T-helper 1 cell treated with Interleukin-12 subunit alpha and Interleukin-12 subunit beta and Interleukin-4 antibody, amounts not matched to agents 30 ng/mL and 1 ng/mL, for 36 hours (primary cell): ENCODE results near the gene MYMX. TPM values are rescaled to one million over a fixed set of nuclear protein-coding genes. Genes with fewer than 3 reads are reported as not detected.

Source experiments
- intact Hi-C: fragments of 100-400 bp; cut with micrococcal nuclease; formaldehyde crosslinking; loops from one replicate; pipeline ENCODE4 v1.15.1; 2024
- total RNA-seq: library from RNA; stranded (reverse); gene quantifications from 2 replicates; pipeline ENCODE4 v1.2.3, GENCODE V29; 2022

MYMX gene
- total RNA-seq, 1 donor from 2014 or later: not detected

GRCh38 chr6:44260011-44260410 is 43.3 kb downstream of the MYMX start:
- intact Hi-C loops: loop anchor here (10.0 kb wide), 1 partner anchor 1755 kb away; the partner anchor contains the start of gene CLIC5

DNA sequence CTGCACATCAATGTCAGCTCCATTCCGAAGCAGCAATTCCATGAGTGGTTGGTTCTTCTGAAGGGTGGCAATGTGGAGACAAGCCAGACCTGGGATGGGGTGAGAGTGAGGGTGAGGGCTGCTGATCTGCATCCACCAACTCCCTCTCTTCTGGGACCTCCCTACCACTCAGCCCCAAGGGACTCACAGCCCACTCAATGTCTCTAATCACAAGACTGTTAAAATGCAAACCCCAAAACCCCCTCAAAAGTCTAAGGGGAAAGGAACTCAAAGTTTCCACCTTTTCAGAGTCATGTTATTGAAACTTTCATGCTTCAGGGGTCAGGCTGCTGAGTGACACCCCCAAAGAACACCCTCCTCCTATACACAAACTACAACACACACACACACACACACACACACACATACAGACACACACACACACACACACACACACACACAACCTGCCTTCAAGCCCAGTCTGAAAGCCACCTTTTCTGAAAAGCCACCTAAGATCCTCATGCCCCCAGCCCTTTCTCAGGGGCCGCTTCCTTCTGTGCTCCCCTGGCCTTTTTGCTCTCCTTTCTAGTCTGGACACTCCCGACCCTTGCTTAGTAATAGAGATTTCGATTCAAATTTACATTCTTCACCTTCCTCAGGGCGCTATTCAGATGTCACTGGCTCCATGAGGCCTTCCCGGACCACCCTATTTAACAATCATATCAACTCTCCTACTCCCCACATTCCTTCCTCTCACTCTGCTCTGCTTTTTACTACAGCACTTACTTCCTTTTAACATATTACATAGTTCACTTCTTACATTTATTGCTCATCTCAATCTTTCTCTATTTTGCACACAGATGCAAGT is 43.9 kb downstream of the MYMX start:
- intact Hi-C loops: loop anchor here (10.0 kb wide), 1 partner anchor 1754 kb away; the partner anchor contains the start of gene CLIC5

DNA sequence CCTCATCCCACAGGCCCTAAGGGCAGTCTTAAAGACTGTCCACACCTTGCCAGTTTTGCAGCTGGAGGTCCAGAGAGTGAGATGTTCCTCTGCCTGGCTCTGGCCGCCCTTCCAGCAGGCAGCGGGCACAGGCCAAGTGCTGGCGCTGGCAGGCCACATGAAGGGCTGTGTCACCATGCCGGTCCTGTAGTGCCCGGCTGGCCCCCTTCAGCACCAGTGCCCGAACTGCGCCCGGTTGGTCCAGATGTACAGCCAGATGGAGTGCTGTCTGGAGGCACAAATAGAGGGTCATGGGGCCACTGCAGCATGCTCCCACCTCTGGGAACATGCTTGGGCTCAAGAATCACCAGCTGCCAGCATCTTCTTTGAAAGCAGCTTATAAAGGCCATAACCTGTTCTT is 44.9 kb downstream of the MYMX start:
- intact Hi-C loops: loop anchor here (10.0 kb wide), 1 partner anchor 1753 kb away; the partner anchor contains the start of gene CLIC5

- intact Hi-C loops: loop anchor here (10.0 kb wide), 1 partner anchor 1752 kb away; the partner anchor contains the start of gene CLIC5
Measured at GRCh38 chr6:44262467-44263353, 46.0 kb downstream of the MYMX start.

DNA sequence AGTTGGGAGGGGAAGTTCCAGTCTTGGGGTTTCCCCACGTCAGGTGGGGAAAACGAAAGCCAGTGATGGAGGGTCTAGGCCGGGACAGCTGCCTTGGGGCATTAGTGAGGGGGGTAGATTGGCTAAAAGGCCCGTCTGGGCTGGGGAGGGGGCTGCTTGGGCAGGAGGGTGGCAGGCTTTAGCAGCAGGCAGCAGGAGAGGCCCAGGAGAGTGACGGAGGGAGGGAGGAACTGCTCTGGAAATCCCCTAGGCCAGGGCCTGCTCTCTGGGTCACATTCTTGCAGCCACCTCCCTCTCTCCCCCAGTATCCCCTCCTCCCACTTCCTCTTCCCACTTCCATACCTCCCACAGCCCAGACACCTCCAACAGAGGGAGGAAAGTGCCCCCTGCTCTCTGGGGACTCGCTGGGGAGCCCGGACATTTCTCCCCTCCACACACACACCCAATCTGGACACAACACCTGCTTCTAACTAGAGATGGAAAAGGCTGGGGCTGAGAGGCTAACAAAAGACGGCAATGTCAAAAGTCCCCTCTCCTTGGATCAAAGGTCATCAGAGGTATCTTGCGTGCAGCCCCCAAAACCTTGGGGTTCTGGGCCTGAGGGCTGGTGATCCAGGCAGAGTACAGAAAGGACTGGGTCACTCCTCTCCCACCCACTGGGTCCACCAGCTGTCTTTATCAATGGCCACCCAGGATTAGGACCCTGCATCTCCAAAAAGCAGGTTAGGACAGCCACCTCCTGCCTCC is 46.8 kb downstream of the MYMX start:
- intact Hi-C loops: loop anchor here (2.0 to 10.0 kb wide), 2 partner anchors 137 to 1751 kb away; partner anchors contain the start of genes CLIC5, MRPL14 and TMEM63B

- intact Hi-C loops: loop anchor here (1.0 to 10.0 kb wide), 8 partner anchors 7 to 1750 kb away; partner anchors contain the start of genes AARS2, CDC5L, CLIC5 and HSP90AB1
Measured at GRCh38 chr6:44264154-44265006, 47.7 kb downstream of the MYMX start.

DNA sequence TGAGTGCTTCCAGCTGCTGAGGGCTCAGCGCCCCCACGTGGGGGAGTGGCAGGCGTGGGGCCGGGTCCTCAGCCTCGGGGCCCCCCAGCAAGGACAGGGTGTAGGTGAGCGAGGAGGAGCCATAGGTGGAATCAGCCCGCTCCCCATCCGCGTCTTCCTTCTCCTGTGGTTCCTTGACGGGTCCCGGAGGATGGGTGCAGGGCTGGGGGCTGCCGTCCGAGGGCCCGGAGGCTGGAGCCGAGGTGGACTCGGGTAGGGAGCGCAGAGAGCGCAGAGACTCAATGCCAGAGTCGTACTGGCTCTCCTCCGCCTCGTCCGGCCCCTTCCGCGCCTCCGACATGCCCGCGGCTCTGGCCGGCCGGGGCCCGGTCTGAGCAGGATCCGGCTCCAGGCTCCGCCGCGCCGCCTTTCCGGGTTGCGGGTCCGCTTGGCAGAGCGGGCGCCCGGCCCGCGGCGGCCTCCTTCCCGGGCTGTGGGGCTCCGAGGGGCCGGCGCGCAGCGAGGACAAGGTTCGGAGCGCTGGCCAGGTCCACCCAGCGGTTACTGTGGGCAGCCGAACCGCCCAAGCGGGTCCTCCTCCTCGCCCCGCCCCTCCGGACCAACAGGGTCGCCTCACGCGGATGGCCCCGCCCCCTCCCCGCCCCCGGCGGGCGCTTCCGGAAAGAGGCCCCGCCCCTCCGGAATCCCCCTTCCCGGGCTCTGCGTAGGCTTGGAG is 48.4 kb downstream of the MYMX start, which contains the start of gene NFKBIE:
NFKBIE (minus strand) TSS at position 545 of the 715 bp plus-strand sequence; CDS start at position 340, 205 bp downstream.
- intact Hi-C loops: loop anchor here (1.0 to 10.0 kb wide), 8 partner anchors 8 to 1750 kb away; partner anchors contain the start of genes AARS2, CDC5L, CLIC5 and HSP90AB1

- intact Hi-C loops: loop anchor here (1.0 to 10.0 kb wide), 8 partner anchors 8 to 1749 kb away; partner anchors contain the start of genes AARS2, CDC5L, CLIC5 and HSP90AB1
Measured at GRCh38 chr6:44265722-44266233, 49.1 kb downstream of the MYMX start.

GRCh38 chr6:44266347-44266746 is 49.6 kb downstream of the MYMX start:
- intact Hi-C loops: loop anchor here (5.0 to 10.0 kb wide), 2 partner anchors 494 to 1748 kb away; partner anchors contain the start of genes CLIC5 and VEGFA

DNA sequence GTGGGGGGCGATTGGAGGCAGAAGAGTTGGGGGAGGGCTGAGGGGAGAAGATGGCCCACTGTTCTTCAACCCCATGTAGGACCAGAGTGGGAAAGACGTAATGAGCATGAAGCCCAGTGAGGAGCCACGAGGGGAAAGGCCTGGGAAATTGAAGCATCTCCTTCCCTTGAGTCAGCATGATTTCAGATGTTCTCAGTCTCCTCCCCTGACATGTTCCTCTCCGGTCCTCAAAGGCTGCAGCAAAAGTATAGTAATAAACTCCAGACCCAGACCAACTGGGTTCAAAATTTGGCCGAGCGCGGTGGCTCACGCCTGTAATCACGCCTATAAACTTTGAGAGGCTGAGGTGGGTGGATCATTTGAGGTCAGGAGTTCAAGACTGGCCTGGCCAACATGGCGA is 50.5 kb downstream of the MYMX start:
- intact Hi-C loops: loop anchor here (5.0 to 10.0 kb wide), 2 partner anchors 495 to 1748 kb away; partner anchors contain the start of genes CLIC5 and VEGFA

Other genes starting within 250 kb of the MYMX start
- 53.9 and 54.6 TPM in 2 replicates for gene MRPL14, start 89.5 kb upstream of the MYMX start, total RNA-seq
- 13.8 and 14.5 TPM in 2 replicates for gene TMEM63B, start 89.4 kb upstream of the MYMX start, total RNA-seq
- gene CAPN11, start 58.1 kb upstream of the MYMX start, total RNA-seq: not detected in 2 replicates
- 33.5 and 39.7 TPM in 2 replicates for gene SLC29A1, start 6.7 kb downstream of the MYMX start, total RNA-seq
- 762 and 772 TPM in 2 replicates for gene HSP90AB1, start 30.2 kb downstream of the MYMX start, total RNA-seq
- gene SLC35B2, start 40.6 kb downstream of the MYMX start, total RNA-seq: 31.6 and 34.6 TPM in 2 replicates
- 32.6 and 39.2 TPM in 2 replicates for gene NFKBIE, start 48.6 kb downstream of the MYMX start, total RNA-seq
- not detected in 2 replicates for gene TMEM151B, start 53.5 kb downstream of the MYMX start, total RNA-seq
- 19.8 and 20.0 TPM in 2 replicates for gene AARS2, start 96.4 kb downstream of the MYMX start, total RNA-seq
- not detected in 2 replicates for gene SPATS1, start 125.7 kb downstream of the MYMX start, total RNA-seq
- 24.1 and 26.6 TPM in 2 replicates for gene CDC5L, start 170.8 kb downstream of the MYMX start, total RNA-seq